NCI-H526 (cell line): ENCODE measurements around the gene NFIB.

Experiments
- DNase-seq, 2 experiments: peaks; one replicate each; lab custom pipeline; 2025; lab: John Stamatoyannopoulos, UW

NFIB gene

GRCh38 chr9:14246951-14247350, 67.0 kb downstream of the NFIB start:
- no peak for DNase-seq

DNA sequence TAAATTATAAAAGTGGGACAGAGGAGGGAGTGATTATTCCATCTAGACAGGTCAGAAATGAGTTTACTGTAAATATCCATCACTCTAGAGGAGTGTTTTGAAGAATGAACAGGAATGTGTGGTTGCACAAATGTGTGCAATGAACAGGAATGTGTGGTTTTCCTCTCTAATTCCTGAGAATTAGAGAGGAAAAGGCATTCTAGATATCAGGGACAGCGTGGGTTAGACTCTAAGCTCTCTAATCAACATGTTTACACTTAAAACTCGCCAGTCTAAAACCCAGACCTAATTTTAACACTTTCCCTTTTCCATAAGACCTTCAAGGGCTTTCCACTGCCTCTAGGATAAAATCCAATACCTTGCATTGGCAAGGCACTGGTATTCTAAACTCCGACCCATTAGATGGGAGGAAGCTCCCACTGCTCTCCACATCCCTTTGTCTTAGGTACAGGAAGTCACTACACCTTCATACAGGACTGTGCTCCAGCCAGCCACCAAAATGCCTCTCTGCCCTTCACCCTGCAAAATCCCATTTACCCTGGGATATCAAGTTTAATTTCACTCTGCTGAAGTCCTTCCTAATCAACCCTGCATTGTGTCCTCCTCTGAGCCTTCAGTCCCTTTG, 67.9 kb downstream of the NFIB start:
- no peak for DNase-seq

GRCh38 chr9:14243514-14244042, 70.4 kb downstream of the NFIB start:
- no peak for DNase-seq

DNA sequence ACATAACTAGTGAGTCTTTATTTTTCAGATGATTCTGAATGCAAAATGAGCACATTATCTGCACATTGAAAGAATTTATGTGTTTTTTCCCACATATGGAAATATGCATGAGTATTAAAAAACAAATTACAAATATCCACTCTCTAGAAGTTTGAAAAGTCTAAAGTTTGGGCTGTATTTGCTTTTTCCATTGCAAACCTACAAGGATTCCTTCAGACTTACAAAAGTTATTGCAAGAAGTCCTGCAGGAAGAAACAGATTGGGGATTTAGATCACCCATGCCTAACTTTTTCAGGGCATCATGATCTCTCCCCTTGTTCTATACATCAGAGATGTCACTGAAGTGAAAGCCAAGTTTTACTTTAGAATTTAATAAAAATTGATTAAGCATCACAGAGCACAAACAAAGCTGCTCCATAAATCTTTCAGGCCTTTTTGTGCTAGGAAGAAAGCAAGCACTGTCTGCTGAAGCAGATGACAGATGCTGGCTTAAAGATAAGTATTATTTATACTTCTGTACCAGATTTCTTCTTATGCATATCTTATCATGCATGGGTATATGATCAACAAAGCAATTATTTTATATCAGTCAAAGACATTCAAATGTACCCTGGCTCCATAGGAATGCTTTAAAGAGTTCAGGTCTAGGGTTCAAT, 71.7 kb downstream of the NFIB start:
- no peak for DNase-seq

DNA sequence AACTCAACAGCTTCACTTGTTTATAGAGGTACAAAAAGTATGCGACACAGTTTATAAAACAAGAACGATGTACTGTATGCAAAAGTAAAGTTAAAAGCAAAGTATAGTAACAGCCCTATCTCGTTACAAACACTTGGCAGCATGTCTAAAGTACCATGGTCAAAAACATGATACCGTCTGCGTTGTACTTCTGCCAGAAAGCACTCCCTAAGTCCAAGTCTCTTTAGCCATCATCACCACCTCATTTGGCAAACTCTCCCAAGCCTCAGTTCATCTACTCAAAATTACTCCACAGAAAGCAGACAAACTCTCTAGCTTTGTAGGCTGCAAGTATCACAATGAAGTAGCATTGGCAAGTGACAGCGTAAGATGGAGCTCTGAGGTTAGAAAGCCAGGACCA, 73.4 kb downstream of the NFIB start:
- no peak for DNase-seq

GRCh38 chr9:14238518-14238917, 75.4 kb downstream of the NFIB start:
- no peak for DNase-seq

DNA sequence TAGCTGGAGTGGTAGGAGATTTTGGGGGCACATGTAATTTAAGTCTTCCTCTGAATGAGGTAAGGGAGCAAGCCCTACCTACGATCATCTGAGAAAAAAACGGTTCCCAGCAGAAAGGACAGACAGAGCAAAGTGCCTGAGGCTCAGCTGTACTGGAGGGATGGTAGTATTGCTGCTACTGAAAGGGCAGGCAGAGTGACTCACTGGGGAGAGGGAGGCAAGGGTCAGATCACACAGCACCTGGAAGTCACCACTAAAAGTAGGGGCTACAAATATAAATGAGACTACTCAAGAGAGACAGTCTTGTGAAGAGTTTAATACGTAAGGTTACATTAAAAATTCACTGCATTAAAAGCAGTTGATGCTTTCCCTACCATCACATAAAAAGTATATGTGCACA, 75.9 kb downstream of the NFIB start:
- no peak for DNase-seq

- DNase-seq, result no peak
Observed at GRCh38 chr9:14236591-14236990, 77.3 kb downstream of the NFIB start.

- DNase-seq, result no peak
Observed at GRCh38 chr9:14232111-14232510, 81.8 kb downstream of the NFIB start.

DNA sequence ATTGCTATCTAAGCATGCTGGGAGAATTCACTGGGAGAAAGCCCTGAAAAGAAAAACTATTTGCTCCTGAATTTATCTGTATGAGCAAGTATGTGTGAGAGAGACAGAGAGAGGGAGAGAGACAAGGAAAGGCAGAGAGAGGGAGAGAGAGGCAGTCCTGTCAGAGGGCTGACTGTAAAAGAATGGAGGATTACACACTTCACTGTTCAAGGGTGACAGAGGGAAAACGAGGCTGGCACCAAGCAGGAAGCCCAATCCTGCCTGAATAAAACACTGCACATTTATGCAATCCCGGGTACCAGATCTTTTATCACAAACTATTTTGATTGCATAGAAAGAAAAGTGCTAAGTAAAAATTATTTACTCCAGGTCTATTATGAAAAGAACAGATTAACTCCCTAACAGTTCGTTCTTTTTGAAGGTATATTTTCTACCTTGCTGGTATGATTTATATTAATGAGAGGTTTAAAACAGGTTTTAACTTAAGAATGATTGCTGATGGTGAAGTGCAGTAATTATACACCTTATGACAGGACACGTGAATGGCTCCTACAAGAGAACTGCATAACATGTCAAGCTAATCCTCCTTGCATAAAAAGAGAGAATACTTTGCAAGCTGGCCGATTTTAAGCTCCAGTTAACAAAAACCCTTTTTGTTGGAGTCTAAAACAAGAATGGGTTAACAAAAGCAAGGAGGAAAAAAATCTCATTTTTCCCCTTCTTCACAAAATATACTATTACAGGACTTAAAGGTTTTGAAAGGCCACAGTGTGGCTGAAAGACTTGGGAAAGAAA, 82.5 kb downstream of the NFIB start:
- DNase-seq, result no peak

- no peak for DNase-seq
Observed at GRCh38 chr9:14228602-14229001, 85.3 kb downstream of the NFIB start.

GRCh38 chr9:14226855-14227532, 86.9 kb downstream of the NFIB start:
- DNase-seq, result no peak

DNA sequence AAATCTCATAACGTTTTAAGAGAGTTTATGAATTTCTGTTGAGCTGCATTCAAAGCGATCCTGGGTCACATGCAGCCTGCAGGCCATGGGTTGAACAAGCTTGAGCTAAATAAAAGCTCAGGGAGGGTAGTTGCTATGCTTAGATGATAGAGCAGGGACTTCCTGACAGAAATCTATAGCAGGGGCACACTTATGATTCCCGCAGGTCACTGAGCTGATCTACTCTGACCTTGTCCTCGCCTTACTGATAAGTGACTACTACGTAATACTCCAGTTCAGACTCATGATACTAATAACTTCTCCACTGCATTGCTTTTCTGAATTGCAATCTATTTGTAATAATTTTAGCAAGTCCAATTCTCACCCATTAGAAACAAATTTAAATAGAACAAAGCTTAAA, 90.9 kb downstream of the NFIB start:
- DNase-seq, result no peak

DNA sequence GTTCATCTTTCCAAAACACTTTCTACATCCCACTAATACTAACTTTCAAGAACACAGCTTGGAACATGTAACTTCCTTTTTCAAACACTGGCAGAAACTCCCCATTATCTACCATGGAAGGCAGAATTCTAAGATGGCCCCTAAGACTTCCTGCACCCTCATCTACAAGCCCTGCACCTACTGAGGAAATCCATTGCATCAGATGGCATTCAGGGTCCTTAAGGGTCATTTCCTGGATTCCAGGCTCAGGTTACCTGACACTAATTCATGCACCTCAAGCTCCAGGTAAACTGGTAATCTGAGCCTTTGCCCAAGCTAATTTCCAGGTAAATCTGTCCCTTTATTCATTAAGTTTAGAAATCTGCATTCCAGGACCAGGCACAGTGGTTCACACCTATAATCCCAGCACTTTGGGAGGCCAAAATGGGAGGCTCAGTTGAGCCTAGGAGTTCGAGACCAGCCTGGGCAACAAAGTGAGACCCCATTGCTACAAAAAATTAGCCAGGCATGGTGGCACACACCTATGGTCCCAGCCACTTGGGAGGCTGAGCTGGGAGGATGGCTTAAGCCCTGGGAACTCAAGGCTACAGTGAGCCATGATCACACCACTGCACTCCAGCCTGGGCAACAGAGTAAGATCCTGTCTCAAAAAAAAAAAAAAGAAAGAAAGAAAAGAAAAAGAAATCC, 91.6 kb downstream of the NFIB start:
- no peak for DNase-seq

DNA sequence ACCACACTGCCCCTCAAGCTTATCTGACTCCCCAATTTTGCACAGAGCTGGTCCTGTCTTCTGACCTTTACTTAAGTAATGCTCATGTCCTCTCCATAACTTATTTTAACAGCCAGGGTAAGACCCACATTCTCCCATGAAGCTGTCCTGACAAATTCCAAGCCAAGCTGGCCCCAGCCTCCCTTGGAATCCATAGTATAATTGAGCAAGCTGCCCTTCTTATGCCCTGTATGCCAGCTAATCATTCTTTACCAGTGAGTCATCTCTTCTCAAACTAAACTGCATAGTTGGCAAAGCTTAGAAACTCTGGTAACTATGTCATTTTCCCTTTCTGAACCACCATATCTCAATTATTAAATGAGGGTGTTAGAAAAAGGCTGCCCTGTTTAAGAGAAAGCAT, 92.4 kb downstream of the NFIB start:
- no peak for DNase-seq

- no peak for DNase-seq
Observed at GRCh38 chr9:14221119-14221518, 92.8 kb downstream of the NFIB start.

GRCh38 chr9:14220256-14220655, 93.7 kb downstream of the NFIB start:
- no peak for DNase-seq

DNA sequence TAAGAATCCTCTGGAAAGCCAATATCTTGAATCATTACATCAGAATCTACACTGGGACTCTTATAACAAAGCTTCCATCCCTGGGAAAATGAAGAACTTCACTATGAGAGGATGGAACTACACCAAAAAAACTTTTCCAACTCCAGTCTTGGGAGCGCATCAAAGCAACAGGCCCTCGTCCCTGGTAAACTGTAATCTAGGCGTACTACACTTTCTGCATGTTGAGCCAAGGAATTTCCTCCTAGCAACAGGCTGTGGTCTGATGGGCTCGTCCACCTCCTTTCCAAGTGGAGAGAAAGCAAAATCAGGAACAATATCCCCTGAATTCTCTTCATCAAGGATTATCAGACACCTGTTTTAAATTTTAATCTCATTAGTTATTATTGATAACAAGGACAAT, 94.1 kb downstream of the NFIB start:
- no peak for DNase-seq

DNA sequence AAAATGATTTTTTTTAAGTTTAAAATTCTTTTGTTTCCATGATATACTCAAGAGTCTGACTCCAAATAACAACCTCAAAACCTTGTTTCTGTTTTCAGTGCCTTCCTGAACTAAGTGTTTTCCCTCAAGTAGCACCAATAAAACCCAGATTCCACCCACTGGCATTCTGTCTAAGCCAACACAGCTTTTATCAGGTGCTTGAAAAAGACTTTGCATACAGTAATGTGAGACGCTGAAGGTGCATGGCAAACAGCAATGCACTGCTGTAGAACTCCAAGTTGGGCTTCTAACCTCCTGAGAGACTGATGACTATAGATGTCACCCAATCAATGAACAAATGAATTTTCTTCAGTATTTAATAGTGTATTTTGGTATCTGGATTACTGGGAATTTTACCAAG, 95.7 kb downstream of the NFIB start:
- DNase-seq, result peak; percentile 80 to 88

DNA sequence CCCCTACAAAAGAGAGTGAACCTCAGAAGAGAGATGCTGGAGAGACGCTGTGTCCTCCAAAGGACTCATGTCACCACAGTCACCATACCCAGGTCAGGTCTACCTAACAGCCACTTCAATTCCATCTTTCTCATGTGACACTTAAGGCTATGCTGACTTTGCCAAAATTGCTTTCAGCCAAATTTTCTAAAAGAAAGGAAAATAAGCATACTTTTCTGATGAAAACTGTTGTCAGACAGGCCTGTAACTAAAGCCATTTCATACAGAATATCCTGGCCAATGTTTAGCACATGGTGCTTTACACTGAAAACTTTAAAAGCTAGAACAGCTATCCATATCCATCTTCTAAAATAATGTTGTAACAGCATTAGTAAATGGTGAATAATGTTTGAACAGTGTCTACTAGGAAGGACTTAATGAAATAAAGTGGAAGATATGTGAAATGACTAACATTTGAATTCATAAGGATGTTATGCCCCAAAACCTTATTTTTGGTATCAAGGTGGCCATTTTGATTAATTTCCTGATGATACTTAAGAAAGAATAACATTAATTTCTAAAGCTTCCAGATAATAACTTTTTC, 97.2 kb downstream of the NFIB start:
- DNase-seq, result no peak

DNA sequence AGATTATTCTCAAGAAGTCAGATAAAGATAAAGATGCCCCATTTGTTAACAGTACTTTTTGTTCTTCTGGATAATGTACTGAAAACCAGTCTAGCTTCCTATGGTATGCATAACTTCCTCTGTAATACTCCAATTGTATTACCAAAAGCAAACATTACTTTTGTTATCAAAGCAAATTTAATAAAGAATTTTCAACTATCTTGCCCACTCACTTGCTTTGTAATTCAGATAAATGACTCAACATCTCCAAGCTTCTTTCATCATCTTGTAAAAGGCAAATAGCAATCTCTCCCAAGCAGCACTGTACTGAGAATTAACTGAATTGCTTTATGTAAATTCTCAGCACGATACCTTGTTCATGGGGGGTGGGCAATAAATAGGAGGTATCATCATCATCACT, 98.3 kb downstream of the NFIB start:
- DNase-seq, result no peak

GRCh38 chr9:14214693-14215092, 99.2 kb downstream of the NFIB start:
- no peak for DNase-seq
